Suprapubic skin (tissue), 4 donors: ENCODE results near the gene ZBTB20. TPM values are rescaled to one million over a fixed set of nuclear protein-coding genes. Genes with fewer than 3 reads are reported as not detected.

ENCODE experiments used
- DNase-seq, 2 donors: peaks; one replicate each; pipeline ENCODE4 v3.0.0-alpha.2; 2019; ENCODE audit warnings: low spot score in 2 of 2
- H3K27ac ChIP-seq: fragments of 200-600 bp; sonication (generic); one replicate; pipeline ENCODE4 v1.5.1; 2019
- H3K27me3 ChIP-seq: fragments of 200-600 bp; sonication (generic); one replicate; pipeline ENCODE4 v1.5.1; 2019
- H3K36me3 ChIP-seq: fragments of 200-600 bp; sonication (generic); one replicate; pipeline ENCODE4 v1.5.1; 2019
- H3K4me1 ChIP-seq: fragments of 200-600 bp; sonication (generic); one replicate; pipeline ENCODE4 v1.5.1; 2019
- H3K4me3 ChIP-seq: fragments of 200-600 bp; sonication (generic); one replicate; pipeline ENCODE4 v1.5.1; 2019; ENCODE audit warnings: mild to moderate bottlenecking
- H3K9me3 ChIP-seq: fragments of 200-600 bp; sonication (generic); one replicate; pipeline ENCODE4 v1.5.1; 2019
- EP300 ChIP-seq: sonication (generic); formaldehyde crosslinking; IDR thresholded peaks from one replicate; pipeline ENCODE4 v1.6.1; 2017; ENCODE audit warnings: antibody characterized with exemption
- POLR2A ChIP-seq, 2 donors: fragments of 450-650 bp; IDR thresholded peaks; one replicate each; pipeline ENCODE4 v1.6.1; 2017; ENCODE audit warnings: antibody characterized with exemption in 2 of 2, mild to moderate bottlenecking in 2 of 2, moderate library complexity in 2 of 2
- POLR2AphosphoS5 ChIP-seq, 3 donors: sonication (generic); formaldehyde crosslinking; IDR thresholded peaks; one replicate each; pipeline ENCODE4 v1.6.1; 2017; ENCODE audit warnings: antibody characterized with exemption in 3 of 3
- WGBS: methylation state at CpG from one replicate; pipeline ENCODE4 v1.1.5; 2018; 5-methylcytosine and 5-hydroxymethylcytosine counted together
- total RNA-seq, 4 donors: library from RNA; depleted of rRNA; stranded (reverse); fragments of >200 nt; gene quantifications; one replicate each; pipeline ENCODE4 v1.1.0, GENCODE V29; 2016
- TF ChIP-seq, protein P1 (sequence below), 2 donors: fragments of 200-600 bp in 1 of 2; fragments of 450-650 bp in 1 of 2; sonication (generic) in 1 of 2; IDR thresholded peaks; one replicate each; pipeline ENCODE4 v1.5.1; 2016 to 2019; ENCODE audit warnings: antibody characterized with exemption in 2 of 2, mild to moderate bottlenecking in 1 of 2, moderate library complexity in 1 of 2

ZBTB20 gene
- total RNA-seq, 4 donors from 2014 or later = 23.6 to 77.2 (median 39.4) TPM

DNA sequence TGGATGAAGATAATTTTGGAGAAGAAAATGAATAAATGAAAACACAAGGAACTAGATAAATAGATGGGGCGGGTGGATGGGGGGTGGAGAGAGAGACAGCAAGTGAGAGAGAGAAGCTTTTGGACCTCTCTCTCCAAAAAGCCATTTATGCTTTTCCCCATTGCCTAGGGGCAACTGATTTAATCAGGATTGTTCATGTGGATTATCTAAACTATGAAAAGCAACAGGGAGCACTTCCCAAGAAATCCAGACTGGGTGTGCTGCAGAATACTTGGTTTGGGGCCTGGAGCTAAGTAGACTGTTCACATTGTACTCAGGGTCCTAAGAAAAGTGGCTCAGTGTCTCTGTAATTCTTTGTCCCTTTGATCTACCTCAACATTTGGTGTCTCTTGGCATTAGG is 486.3 kb downstream of the ZBTB20 start:
- no peak for DNase-seq
- 44% methylated on average over 1 of the region's 1 CpG for WGBS
- Histone ChIP-seq H3K27me3 (no peaks in the 10 kb centered on the region), H3K4me1 (peaks cover 16% of the 10 kb centered on the region), H3K9me3 (no peaks in the 10 kb centered on the region), H3K36me3 (no peaks in the 10 kb centered on the region), H3K27ac (peak overlapping the region; percentile 84), H3K4me3 (no peak overlapping the region)
- TF ChIP-seq EP300 (no peak), POLR2A (IDR thresholded peaks at IDR 0.05) (no peak), POLR2AphosphoS5 (IDR thresholded peaks at IDR 0.05) (no peak)
- TF ChIP-seq, protein P1, sequence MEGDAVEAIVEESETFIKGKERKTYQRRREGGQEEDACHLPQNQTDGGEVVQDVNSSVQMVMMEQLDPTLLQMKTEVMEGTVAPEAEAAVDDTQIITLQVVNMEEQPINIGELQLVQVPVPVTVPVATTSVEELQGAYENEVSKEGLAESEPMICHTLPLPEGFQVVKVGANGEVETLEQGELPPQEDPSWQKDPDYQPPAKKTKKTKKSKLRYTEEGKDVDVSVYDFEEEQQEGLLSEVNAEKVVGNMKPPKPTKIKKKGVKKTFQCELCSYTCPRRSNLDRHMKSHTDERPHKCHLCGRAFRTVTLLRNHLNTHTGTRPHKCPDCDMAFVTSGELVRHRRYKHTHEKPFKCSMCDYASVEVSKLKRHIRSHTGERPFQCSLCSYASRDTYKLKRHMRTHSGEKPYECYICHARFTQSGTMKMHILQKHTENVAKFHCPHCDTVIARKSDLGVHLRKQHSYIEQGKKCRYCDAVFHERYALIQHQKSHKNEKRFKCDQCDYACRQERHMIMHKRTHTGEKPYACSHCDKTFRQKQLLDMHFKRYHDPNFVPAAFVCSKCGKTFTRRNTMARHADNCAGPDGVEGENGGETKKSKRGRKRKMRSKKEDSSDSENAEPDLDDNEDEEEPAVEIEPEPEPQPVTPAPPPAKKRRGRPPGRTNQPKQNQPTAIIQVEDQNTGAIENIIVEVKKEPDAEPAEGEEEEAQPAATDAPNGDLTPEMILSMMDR (IDR thresholded peaks at IDR 0.05) = no peak

DNA sequence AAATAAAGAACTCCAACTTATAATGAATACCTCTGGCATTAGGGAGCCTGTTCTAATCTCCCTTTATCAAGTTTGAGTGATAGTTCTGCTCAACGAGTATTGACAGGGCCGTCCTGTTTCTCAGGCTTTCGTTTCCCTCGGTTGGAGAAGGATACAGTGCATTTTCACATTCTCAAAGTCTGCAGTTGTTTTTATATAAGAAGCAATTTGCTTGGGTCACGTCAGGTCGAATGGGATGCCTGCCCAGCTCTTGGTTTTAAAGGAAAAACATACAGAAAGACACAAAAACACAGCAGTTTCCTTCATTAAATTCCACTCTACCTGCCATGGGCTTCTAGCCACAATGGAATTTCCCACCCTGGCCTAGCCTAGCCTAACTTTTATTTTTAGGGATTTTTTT is 487.0 kb downstream of the ZBTB20 start:
- Histone ChIP-seq H3K4me3 (no peak overlapping the region), H3K36me3 (no peaks in the 10 kb centered on the region), H3K27me3 (no peaks in the 10 kb centered on the region), H3K9me3 (no peaks in the 10 kb centered on the region), H3K27ac (peak overlapping the region; percentile 84), H3K4me1 (peaks cover 16% of the 10 kb centered on the region)
- no peak for DNase-seq
- WGBS = 9% methylated on average over 6 of the region's 6 CpGs
- TF ChIP-seq POLR2AphosphoS5 (IDR thresholded peaks at IDR 0.05) = no peak
- TF ChIP-seq, protein P1 (IDR thresholded peaks at IDR 0.05) = no peak
- TF ChIP-seq POLR2A (IDR thresholded peaks at IDR 0.05) = no peak
- no peak for TF ChIP-seq EP300

DNA sequence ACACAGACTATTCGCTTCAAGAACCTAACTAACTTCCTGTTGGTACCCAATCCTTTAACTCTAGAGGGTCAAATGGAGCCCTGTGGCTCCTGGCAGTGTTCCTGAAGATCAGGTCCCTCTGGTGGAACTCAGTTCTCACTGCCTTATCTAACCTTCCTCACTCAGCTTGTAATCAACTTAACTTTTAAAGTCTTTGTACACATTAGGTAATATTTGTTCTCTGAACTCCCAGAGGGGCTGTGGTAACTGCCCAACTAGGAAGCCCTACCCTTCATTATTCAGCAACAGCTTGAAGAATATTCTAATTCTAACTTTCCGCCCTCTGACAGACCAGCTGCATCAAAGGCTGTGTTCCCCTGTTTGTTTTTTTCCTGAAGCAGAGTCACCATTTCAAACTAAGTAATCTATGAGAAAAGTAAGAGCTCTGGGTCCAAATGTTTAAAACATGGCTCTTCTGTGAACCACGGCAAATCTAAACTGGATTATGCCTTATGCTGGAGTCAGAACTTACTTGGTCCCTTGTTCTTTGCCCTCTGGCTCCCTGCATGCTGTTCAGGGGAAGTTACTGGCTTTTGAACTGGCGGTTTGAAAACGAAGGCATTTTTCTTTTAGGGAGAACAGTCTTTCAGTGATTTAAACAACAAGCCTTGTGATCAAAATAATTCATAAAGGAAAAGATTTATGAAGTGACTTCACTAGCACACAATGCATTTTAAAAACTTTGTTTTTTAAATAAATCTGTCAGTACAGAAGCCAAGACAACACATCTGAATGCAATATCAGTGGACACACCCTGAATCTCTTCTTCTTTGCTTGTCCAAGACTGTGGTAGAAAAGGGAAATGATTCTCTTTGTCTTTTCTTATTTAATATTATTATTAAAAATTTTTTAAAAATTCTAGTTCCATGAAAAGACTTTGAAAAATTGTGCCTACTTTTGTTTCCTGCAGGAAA is 487.7 kb downstream of the ZBTB20 start:
- no peak for DNase-seq
- H3K27ac ChIP-seq = peak overlapping the region; percentile 84

DNA sequence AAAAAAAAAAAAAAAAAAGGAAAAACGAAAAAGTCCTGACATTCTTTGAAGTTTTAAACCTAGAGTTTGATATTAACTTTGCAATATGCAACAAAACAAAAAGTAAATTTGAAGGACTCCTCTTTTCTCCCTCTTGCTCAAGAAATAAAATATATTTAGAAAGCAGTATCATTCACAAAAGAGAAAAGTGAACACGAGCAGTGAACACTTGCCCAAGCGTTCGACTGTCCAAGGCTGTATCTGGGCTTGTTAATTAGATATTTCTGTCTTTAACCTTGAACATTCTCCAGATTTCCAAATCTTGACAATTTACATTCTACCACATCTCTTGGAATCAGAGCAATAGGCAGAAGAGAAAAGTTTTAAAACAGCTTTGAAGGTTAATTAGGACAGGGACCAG is 495.5 kb downstream of the ZBTB20 start:
- Histone ChIP-seq H3K27me3 (no peaks in the 10 kb centered on the region), H3K9me3 (no peaks in the 10 kb centered on the region), H3K4me1 (peaks cover 18% of the 10 kb centered on the region), H3K27ac (no peak overlapping the region), H3K36me3 (no peaks in the 10 kb centered on the region), H3K4me3 (no peak overlapping the region)
- no peak for DNase-seq
- 71% methylated on average over 4 of the region's 4 CpGs for WGBS
- TF ChIP-seq, protein P1 (IDR thresholded peaks at IDR 0.05) = no peak
- no peak for TF ChIP-seq POLR2AphosphoS5 (IDR thresholded peaks at IDR 0.05)

More for the DNA sequence above, 487.7 kb downstream of the ZBTB20 start:
- H3K4me3 ChIP-seq = peak overlapping the region; percentile 17
- no peaks in the 10 kb centered on the region for H3K36me3 ChIP-seq
- no peaks in the 10 kb centered on the region for H3K27me3 ChIP-seq
- H3K4me1 ChIP-seq = peaks cover 16% of the 10 kb centered on the region
- H3K9me3 ChIP-seq = no peaks in the 10 kb centered on the region
- WGBS = 40% methylated on average over 5 of the region's 5 CpGs
- TF ChIP-seq, protein P1 (IDR thresholded peaks at IDR 0.05) = no peak
- TF ChIP-seq POLR2AphosphoS5 (IDR thresholded peaks at IDR 0.05) = peak in 1 of 3 donors; percentile 30

DNA sequence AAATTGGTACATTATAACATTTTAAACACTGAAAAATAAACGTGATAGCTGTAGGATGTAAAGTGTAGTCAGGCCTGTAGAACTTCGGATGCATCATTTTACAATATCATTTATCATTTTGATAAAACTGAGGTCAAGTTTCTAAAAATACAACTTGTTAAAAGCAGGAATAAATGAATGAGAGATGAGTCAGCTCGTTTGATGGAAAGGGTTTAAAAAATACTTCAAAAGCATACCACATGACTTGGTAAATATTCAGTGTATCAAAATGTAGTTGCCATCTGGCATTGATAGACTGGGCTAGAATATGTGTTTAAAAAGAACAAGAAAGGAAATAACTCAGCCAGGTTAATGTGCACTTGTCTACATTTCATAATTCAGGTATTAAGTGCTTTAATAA is 496.3 kb downstream of the ZBTB20 start:
- Histone ChIP-seq H3K4me3 (no peak overlapping the region), H3K4me1 (peaks cover 18% of the 10 kb centered on the region), H3K27me3 (no peaks in the 10 kb centered on the region), H3K27ac (peak overlapping the region; percentile 45), H3K9me3 (no peaks in the 10 kb centered on the region), H3K36me3 (no peaks in the 10 kb centered on the region)
- DNase-seq = no peak
- 15% methylated on average over 3 of the region's 3 CpGs for WGBS
- TF ChIP-seq, protein P1 (IDR thresholded peaks at IDR 0.05) = no peak
- no peak for TF ChIP-seq POLR2A (IDR thresholded peaks at IDR 0.05)
- no peak for TF ChIP-seq EP300
- no peak for TF ChIP-seq POLR2AphosphoS5 (IDR thresholded peaks at IDR 0.05)
